ENCODE measurements around the gene C2CD3. TPM values are rescaled to one million over a fixed set of nuclear protein-coding genes. Genes with fewer than 3 reads are reported as not detected.

C2CD3 gene
- polyA plus RNA-seq, 1 experiment = 8.7 TPM

DNA sequence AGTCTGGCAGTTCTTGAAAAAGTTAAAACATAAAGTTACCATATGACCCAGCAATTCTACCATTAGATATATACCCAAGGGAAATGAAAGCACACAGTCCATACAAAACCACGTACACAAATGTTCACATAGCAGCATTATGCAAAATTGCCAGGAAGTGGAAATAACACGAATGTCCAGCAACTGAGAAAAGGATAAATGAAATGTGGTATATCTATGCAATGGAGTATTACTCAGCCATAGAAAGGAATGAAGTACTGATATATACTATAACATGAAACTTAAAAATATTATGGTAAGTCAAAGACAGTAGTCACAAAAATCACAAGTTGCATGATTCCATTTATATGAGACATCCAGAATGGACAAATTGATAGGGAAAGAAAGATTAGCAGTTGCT is 57.9 kb downstream of the C2CD3 start:
- POLR2A ChIA-PET = no interaction called here
- no peak overlapping the region for H3K4me3 ChIP-seq (ENCODE audit: low read depth, low read length)
- CTCF ChIA-PET = interaction anchor here (0.7 kb wide), 2 partner anchors 11 to 42 kb away, joined by 3 read pairs; no protein-coding TSS in a partner anchor
- TF ChIP-seq, protein P1, sequence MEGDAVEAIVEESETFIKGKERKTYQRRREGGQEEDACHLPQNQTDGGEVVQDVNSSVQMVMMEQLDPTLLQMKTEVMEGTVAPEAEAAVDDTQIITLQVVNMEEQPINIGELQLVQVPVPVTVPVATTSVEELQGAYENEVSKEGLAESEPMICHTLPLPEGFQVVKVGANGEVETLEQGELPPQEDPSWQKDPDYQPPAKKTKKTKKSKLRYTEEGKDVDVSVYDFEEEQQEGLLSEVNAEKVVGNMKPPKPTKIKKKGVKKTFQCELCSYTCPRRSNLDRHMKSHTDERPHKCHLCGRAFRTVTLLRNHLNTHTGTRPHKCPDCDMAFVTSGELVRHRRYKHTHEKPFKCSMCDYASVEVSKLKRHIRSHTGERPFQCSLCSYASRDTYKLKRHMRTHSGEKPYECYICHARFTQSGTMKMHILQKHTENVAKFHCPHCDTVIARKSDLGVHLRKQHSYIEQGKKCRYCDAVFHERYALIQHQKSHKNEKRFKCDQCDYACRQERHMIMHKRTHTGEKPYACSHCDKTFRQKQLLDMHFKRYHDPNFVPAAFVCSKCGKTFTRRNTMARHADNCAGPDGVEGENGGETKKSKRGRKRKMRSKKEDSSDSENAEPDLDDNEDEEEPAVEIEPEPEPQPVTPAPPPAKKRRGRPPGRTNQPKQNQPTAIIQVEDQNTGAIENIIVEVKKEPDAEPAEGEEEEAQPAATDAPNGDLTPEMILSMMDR (IDR thresholded peaks at IDR 0.05; ENCODE audit: low read depth, low read length) = no peak
- H3K27me3 ChIP-seq (ENCODE audit: control insufficient read depth, insufficient read depth, low read length) = no peaks in the 10 kb centered on the region
- DNase-seq (ENCODE audit: low read depth, low spot score) = no peak
- no peak overlapping the region for H3K27ac ChIP-seq (ENCODE audit: low read depth, low read length)
- H3K9me3 ChIP-seq (ENCODE audit: control insufficient read depth, insufficient read depth, low read length) = no peaks in the 10 kb centered on the region

DNA sequence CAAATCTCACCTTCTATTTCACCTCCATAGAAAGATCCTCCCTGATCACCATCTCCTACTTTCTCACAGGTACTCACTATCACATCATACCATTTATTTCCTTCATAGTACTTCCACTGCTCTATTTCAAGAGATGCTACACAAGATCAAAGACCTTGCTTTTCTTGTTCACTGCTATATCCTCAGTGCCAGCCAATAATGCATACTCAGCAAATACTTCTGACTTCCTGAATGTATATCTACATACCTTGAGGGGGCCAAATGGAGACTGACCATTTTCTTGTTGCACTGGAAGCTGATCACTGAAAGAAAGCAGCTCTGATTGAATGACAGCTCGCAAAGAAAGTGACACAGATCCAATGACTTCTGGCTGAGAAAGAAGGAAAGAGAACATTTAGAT is 64.7 kb downstream of the C2CD3 start:
- POLR2A ChIA-PET = no interaction called here
- no peaks in the 10 kb centered on the region for H3K9me3 ChIP-seq (ENCODE audit: control insufficient read depth, insufficient read depth, low read length)
- CTCF ChIA-PET = no interaction called here
- H3K27ac ChIP-seq (ENCODE audit: low read depth, low read length) = no peak overlapping the region
- TF ChIP-seq, protein P1 (IDR thresholded peaks at IDR 0.05; ENCODE audit: low read depth, low read length) = no peak
- no peak overlapping the region for H3K4me3 ChIP-seq (ENCODE audit: low read depth, low read length)
- DNase-seq (ENCODE audit: low read depth, low spot score) = no peak
- no peaks in the 10 kb centered on the region for H3K27me3 ChIP-seq (ENCODE audit: control insufficient read depth, insufficient read depth, low read length)

DNA sequence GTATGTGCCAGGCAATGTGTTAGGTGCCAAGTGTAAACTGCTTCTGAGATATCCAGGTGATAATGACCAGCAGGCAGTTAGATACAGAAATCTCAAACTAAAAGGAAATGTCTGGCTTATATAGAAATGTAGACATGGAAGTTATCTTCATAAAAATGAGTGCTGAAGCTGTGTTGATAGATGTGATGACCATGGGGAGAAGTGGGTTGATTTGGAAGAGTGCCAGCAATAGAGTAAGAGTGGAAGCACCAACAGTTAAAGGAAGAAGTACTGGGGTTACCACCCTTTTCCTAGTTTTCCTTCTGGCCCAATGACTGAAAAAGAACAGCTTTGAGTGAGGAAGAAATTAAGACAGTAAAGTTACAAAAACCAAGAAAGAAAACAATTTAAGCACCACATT is 68.5 kb downstream of the C2CD3 start:
- Histone ChIP-seq H3K4me3 (ENCODE audit: low read depth, low read length) (no peak overlapping the region), H3K27me3 (ENCODE audit: control insufficient read depth, insufficient read depth, low read length) (no peaks in the 10 kb centered on the region), H3K9me3 (ENCODE audit: control insufficient read depth, insufficient read depth, low read length) (no peaks in the 10 kb centered on the region), H3K27ac (ENCODE audit: low read depth, low read length) (no peak overlapping the region)
- ChIA-PET CTCF (interaction anchor here (0.6 kb wide), 1 partner anchor 11 kb away, joined by 3 read pairs; no protein-coding TSS in a partner anchor), POLR2A (no interaction called here)
- DNase-seq (ENCODE audit: low read depth, low spot score) = no peak
- TF ChIP-seq, protein P1 (IDR thresholded peaks at IDR 0.05; ENCODE audit: low read depth, low read length) = no peak

DNA sequence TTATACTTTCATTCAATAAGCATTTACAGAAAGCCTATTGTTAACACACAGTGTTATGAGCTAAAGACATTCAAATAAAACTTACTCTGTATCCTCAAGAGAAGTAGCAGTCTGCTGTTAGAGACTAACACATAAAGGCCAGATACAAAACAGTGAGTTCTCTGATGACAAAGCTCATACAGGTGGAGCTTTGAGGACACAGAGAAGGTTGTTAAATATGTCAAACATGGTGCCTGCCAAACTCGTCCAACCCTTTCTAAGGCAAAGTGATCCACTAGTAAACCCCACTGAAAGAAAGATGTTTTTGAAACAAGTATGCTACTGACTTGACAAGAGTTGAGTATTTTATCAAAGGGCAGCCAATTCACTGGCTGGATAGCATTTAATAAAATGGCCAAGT is 70.1 kb downstream of the C2CD3 start:
- Histone ChIP-seq H3K27me3 (ENCODE audit: control insufficient read depth, insufficient read depth, low read length) (no peaks in the 10 kb centered on the region), H3K27ac (ENCODE audit: low read depth, low read length) (no peak overlapping the region), H3K4me3 (ENCODE audit: low read depth, low read length) (no peak overlapping the region), H3K9me3 (ENCODE audit: control insufficient read depth, insufficient read depth, low read length) (no peaks in the 10 kb centered on the region)
- DNase-seq (ENCODE audit: low read depth, low spot score) = no peak
- ChIA-PET POLR2A (no interaction called here), CTCF (interaction anchor here (1.6 kb wide), 1 partner anchor 137 kb away, joined by 5 read pairs; no protein-coding TSS in a partner anchor)
- TF ChIP-seq, protein P1 (IDR thresholded peaks at IDR 0.05; ENCODE audit: low read depth, low read length) = no peak

DNA sequence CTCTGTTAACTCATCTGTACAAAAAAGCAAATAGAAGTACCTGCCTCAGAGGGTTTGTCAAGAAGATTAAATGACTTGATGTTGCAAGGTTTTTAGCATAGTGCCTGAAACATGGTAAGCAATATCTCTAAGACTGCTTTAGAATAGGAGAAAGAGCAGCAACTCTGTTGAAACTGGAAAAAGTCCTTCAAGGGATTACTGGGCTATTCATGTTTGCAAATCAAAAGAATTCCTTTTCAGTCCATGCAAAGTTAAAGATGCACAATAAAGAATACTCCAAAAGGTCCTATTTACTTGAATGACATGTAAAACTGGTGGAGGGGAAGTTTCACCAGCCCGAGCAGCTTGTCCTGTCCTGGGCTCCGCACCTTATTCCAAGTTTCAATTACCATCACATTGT is 70.6 kb downstream of the C2CD3 start:
- no peaks in the 10 kb centered on the region for H3K9me3 ChIP-seq (ENCODE audit: control insufficient read depth, insufficient read depth, low read length)
- POLR2A ChIA-PET = no interaction called here
- CTCF ChIA-PET = interaction anchor here (1.6 kb wide), 1 partner anchor 136 kb away, joined by 5 read pairs; no protein-coding TSS in a partner anchor
- DNase-seq (ENCODE audit: low read depth, low spot score) = no peak
- no peak overlapping the region for H3K27ac ChIP-seq (ENCODE audit: low read depth, low read length)
- no peaks in the 10 kb centered on the region for H3K27me3 ChIP-seq (ENCODE audit: control insufficient read depth, insufficient read depth, low read length)
- H3K4me3 ChIP-seq (ENCODE audit: low read depth, low read length) = no peak overlapping the region
- TF ChIP-seq, protein P1 (IDR thresholded peaks at IDR 0.05; ENCODE audit: low read depth, low read length) = no peak
